Measurements from ENCODE around the gene NOMO2.
A peak's percentile ranks its signal among the peaks of the same experiment; 100 is the strongest.
"Not testable (repeated sequence)": the region's sequence is repeated elsewhere in the genome, so short reads cannot be mapped to it uniquely, and the experiment has no call there.

GRCh38 chr16:18593904-18594303 is 32.0 kb upstream of the NOMO2 start:
- TF ChIP-seq CTCF (IDR thresholded peaks at IDR 0.05 in 2 of 3, conservative IDR thresholded peaks at IDR 0.05 in 1 of 3; ENCODE audit: borderline replicate concordance in 1 of 3, insufficient read depth in 1 of 3, low read depth in 2 of 3, low read length in 2 of 3); ATF3 (IDR thresholded peaks at IDR 0.05); POLR2A (IDR thresholded peaks at IDR 0.05; ENCODE audit: borderline replicate concordance, extremely low read depth, insufficient read depth, insufficient read length): not testable (repeated sequence)
- peak; percentile 49; the same call in 1 of the 2 replicates for TF ChIP-seq MAX (IDR thresholded peaks at IDR 0.05)
- TF ChIP-seq YY1 (IDR thresholded peaks at IDR 0.05; ENCODE audit: extremely low read depth, insufficient replicate concordance, low read depth, low read length): peak; percentile 9

All from HCT116 (cell line).